WTC11 (cell line): ENCODE data around the gene CYP19A1. TPM values are rescaled to one million over a fixed set of nuclear protein-coding genes. Genes with fewer than 3 reads are reported as not detected.

Experiments used
- ATAC-seq: fragments of 200-7000 bp; cut with Tn5 transposase; 2 replicates; pipeline ENCODE4 v1.10.0; 2021; ENCODE audit warnings: mild to moderate bottlenecking, moderate library complexity
- CTCF ChIA-PET: fragments of 300-600 bp; sonication (Branson Sonifier 250); formaldehyde crosslinking; loops from one replicate; lab custom pipeline; 2021; ENCODE audit warnings: antibody characterized with exemption; lab: Charles Lee
- POLR2A ChIA-PET: fragments of 350-600 bp; sonication (Branson Sonifier 250); formaldehyde crosslinking; loops from one replicate; lab custom pipeline; 2021; ENCODE audit warnings: antibody characterized with exemption; lab: Charles Lee
- DNase-seq: peaks from one replicate; pipeline ENCODE4 v3.0.0; 2021; ENCODE audit warnings: low spot score
- H3K27ac Mint-ChIP-seq: 2 replicates; pipeline ENCODE4 v1.8.0; 2021; ENCODE audit warnings: mixed read lengths
- H3K27me3 Mint-ChIP-seq: 2 replicates; pipeline ENCODE4 v1.8.0; 2021; ENCODE audit warnings: low read depth, mild to moderate bottlenecking, moderate library complexity, mixed read lengths
- H3K36me3 Mint-ChIP-seq: 2 replicates; pipeline ENCODE4 v1.8.0; 2021; ENCODE audit warnings: mixed read lengths
- H3K4me1 Mint-ChIP-seq: 2 replicates; pipeline ENCODE4 v1.8.0; 2022; ENCODE audit warnings: mixed read lengths
- H3K4me3 Mint-ChIP-seq: 2 replicates; pipeline ENCODE4 v1.8.0; 2021; ENCODE audit warnings: mild to moderate bottlenecking, moderate library complexity, mixed read lengths
- H3K9me3 Mint-ChIP-seq: 2 replicates; pipeline ENCODE4 v1.8.0; 2021; ENCODE audit warnings: mixed read lengths
- ATF1 ChIP-seq: sonication (generic); formaldehyde crosslinking; IDR thresholded peaks from 2 replicates; pipeline ENCODE4 v1.8.1; 2023; ENCODE audit warnings: mild to moderate bottlenecking, moderate library complexity, missing genetic modification reagents
- ATF3 ChIP-seq: sonication (generic); formaldehyde crosslinking; conservative IDR thresholded peaks from 2 replicates; pipeline ENCODE4 v1.8.1; 2022; ENCODE audit warnings: mild to moderate bottlenecking, missing genetic modification reagents
- ESRRA ChIP-seq: sonication (generic); formaldehyde crosslinking; IDR thresholded peaks from 2 replicates; pipeline ENCODE4 v1.8.1; 2022; ENCODE audit warnings: mild to moderate bottlenecking, missing genetic modification reagents, borderline replicate concordance
- FOXP4 ChIP-seq: sonication (generic); formaldehyde crosslinking; IDR thresholded peaks from 2 replicates; pipeline ENCODE4 v1.8.0; 2022; ENCODE audit warnings: mild to moderate bottlenecking, missing genetic modification reagents
- GABPB1 ChIP-seq: sonication (generic); formaldehyde crosslinking; IDR thresholded peaks from 2 replicates; pipeline ENCODE4 v1.8.1; 2023; ENCODE audit warnings: mild to moderate bottlenecking, missing genetic modification reagents
- IRF2 ChIP-seq: sonication (generic); formaldehyde crosslinking; IDR thresholded peaks from 2 replicates; pipeline ENCODE4 v1.8.0; 2022; ENCODE audit warnings: low read depth, missing genetic modification reagents, borderline replicate concordance
- JUN ChIP-seq: sonication (generic); formaldehyde crosslinking; IDR thresholded peaks from 2 replicates; pipeline ENCODE4 v1.8.0; 2023; ENCODE audit warnings: mild to moderate bottlenecking, missing genetic modification reagents
- KAT7 ChIP-seq: sonication (generic); formaldehyde crosslinking; IDR thresholded peaks from 2 replicates; pipeline ENCODE4 v1.8.1; 2023; ENCODE audit warnings: missing genetic modification reagents, mild to moderate bottlenecking, borderline replicate concordance
- PRRX2 ChIP-seq: fragments of 250-450 bp; sonication (Bioruptor Pico); IDR thresholded peaks from 2 replicates; pipeline ENCODE4 v1.8.0; 2021; ENCODE audit warnings: mild to moderate bottlenecking
- RELA ChIP-seq: sonication (generic); formaldehyde crosslinking; IDR thresholded peaks from 2 replicates; pipeline ENCODE4 v1.8.1; 2022; ENCODE audit warnings: missing genetic modification reagents, mild to moderate bottlenecking, borderline replicate concordance
- SMAD4 ChIP-seq: sonication (generic); formaldehyde crosslinking; IDR thresholded peaks from 2 replicates; pipeline ENCODE4 v1.8.0; 2022; ENCODE audit warnings: mild to moderate bottlenecking, missing genetic modification reagents
- ZBTB21 ChIP-seq: sonication (generic); formaldehyde crosslinking; IDR thresholded peaks from 2 replicates; pipeline ENCODE4 v1.8.1; 2023; ENCODE audit warnings: mild to moderate bottlenecking, missing genetic modification reagents, borderline replicate concordance
- ZNF232 ChIP-seq: sonication (generic); formaldehyde crosslinking; IDR thresholded peaks from 2 replicates; pipeline ENCODE4 v1.8.0; 2022; ENCODE audit warnings: mild to moderate bottlenecking, missing genetic modification reagents
- ZNF317 ChIP-seq: sonication (generic); formaldehyde crosslinking; IDR thresholded peaks from 2 replicates; pipeline ENCODE4 v1.8.1; 2023; ENCODE audit warnings: low read depth, mild to moderate bottlenecking, moderate library complexity, missing genetic modification reagents, borderline replicate concordance
- ZNF423 ChIP-seq: fragments of 250-450 bp; sonication (Bioruptor Pico); IDR thresholded peaks from 2 replicates; pipeline ENCODE4 v2.1.2; 2022; ENCODE audit warnings: mild to moderate bottlenecking, moderate library complexity
- ZNF532 ChIP-seq: fragments of 250-450 bp; sonication (Bioruptor Pico); IDR thresholded peaks from 2 replicates; pipeline ENCODE4 v1.9.0; 2021; ENCODE audit warnings: mild to moderate bottlenecking, borderline replicate concordance
- ZNF671 ChIP-seq: fragments of 250-450 bp; sonication (Bioruptor Pico); IDR thresholded peaks from 2 replicates; pipeline ENCODE4 v1.8.0; 2021; ENCODE audit warnings: mild to moderate bottlenecking
- total RNA-seq: library from RNA; stranded (reverse); gene quantifications from 3 replicates; pipeline ENCODE4 v1.2.3, GENCODE V29; 2021
- TF ChIP-seq, protein P1 (sequence below): fragments of 250-450 bp; sonication (Bioruptor Pico); IDR thresholded peaks from 2 replicates; pipeline ENCODE4 v1.9.0; 2021; ENCODE audit warnings: mild to moderate bottlenecking
- TF ChIP-seq, protein P2 (sequence below): sonication (generic); formaldehyde crosslinking; IDR thresholded peaks from 2 replicates; pipeline ENCODE4 v1.8.1; 2023; ENCODE audit warnings: mild to moderate bottlenecking, moderate library complexity, missing genetic modification reagents
- TF ChIP-seq, protein P3 (sequence below): sonication (generic); formaldehyde crosslinking; IDR thresholded peaks from 2 replicates; pipeline ENCODE4 v1.8.1; 2023; ENCODE audit warnings: mild to moderate bottlenecking, missing genetic modification reagents, moderate library complexity

CYP19A1 gene
- total RNA-seq, 1 experiment from 2014 or later, result not detected

DNA sequence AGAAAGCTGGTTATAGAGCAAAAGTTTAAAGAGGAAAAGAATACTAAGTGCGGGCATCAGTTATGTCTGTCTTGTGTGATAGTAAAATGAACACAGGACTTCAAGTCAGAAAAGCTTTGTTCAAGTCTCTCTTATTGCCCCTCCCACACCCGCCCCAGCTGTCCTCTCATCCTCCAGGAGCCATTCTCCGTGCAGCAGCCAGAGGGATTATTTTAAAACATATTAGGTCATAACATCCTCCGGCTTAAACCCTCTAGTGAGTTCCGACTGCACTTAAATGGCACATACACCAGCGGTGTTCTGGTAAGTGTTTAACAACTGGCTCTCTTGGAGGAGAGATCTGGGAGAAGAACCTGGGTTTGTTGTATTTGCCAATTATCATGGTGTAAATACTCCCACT lies 138.9 kb downstream of the CYP19A1 start (continued):
- TF ChIP-seq ZNF532 (CRISPR knock-in tag) (no peak), FOXP4 (no peak), ZNF423 (CRISPR knock-in tag) (no peak), SMAD4 (CRISPR knock-in tag) (no peak)

DNA sequence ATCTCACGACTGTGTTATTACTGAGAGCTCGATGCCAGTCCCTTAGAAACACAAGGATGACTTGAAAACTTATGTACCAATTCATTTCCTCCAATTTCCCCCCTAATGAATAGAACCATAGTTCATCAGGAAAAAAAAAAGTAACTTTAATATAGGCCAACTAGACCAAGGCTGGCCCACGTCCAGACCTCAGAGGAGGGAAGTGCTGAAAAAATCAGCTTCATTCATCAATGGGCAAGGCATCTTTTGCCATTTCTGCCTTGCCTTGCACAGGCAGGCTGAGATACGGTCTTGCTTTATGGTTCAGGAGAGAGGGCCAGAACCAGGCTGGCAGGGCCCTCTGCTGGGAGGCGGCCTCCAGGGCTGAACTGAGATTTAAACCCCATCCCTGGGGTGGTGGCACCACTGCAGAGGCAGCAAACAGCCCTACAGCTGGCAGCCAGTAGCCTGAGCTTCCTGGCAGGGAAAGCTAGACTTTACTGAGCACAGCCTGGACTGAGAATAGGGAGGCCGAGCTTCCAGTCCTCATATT lies 139.6 kb downstream of the CYP19A1 start:
- no peaks in the 10 kb centered on the region for H3K36me3 Mint-ChIP-seq
- H3K27me3 Mint-ChIP-seq, result no peaks in the 10 kb centered on the region
- no peaks in the 10 kb centered on the region for H3K4me1 Mint-ChIP-seq
- no peaks in the 10 kb centered on the region for H3K9me3 Mint-ChIP-seq
- peak; percentile 65 for ATAC-seq
- no peak overlapping the region for H3K27ac Mint-ChIP-seq
- TF ChIP-seq IRF2 (CRISPR knock-in tag) (no peak), KAT7 (CRISPR knock-in tag) (no peak), PRRX2 (no peak), ZNF232 (no peak), GABPB1 (no peak), ZNF317 (CRISPR knock-in tag) (no peak), ZNF671 (CRISPR knock-in tag) (no peak), JUN (CRISPR knock-in tag) (no peak), RELA (CRISPR knock-in tag) (no peak)
- TF ChIP-seq, protein P1, sequence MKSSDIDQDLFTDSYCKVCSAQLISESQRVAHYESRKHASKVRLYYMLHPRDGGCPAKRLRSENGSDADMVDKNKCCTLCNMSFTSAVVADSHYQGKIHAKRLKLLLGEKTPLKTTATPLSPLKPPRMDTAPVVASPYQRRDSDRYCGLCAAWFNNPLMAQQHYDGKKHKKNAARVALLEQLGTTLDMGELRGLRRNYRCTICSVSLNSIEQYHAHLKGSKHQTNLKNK (CRISPR knock-in tag), result no peak
- TF ChIP-seq, protein P2, sequence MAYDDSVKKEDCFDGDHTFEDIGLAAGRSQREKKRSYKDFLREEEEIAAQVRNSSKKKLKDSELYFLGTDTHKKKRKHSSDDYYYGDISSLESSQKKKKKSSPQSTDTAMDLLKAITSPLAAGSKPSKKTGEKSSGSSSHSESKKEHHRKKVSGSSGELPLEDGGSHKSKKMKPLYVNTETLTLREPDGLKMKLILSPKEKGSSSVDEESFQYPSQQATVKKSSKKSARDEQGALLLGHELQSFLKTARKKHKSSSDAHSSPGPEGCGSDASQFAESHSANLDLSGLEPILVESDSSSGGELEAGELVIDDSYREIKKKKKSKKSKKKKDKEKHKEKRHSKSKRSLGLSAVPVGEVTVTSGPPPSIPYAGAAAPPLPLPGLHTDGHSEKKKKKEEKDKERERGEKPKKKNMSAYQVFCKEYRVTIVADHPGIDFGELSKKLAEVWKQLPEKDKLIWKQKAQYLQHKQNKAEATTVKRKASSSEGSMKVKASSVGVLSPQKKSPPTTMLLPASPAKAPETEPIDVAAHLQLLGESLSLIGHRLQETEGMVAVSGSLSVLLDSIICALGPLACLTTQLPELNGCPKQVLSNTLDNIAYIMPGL, result no peak
- TF ChIP-seq, all 79 proteins: peak for 0
- no peak for DNase-seq
- no peak overlapping the region for H3K4me3 Mint-ChIP-seq
- CTCF ChIA-PET, result interaction anchor here (1.4 to 2.9 kb wide), 4 partner anchors 9 to 66 kb away, joined by 3 to 16 read pairs (median 10); no protein-coding TSS in a partner anchor
- POLR2A ChIA-PET, result no interaction called here

GRCh38 chr15:51195459-51195858 lies 142.9 kb downstream of the CYP19A1 start:
- CTCF ChIA-PET, result no interaction called here
- TF ChIP-seq ESRRA (CRISPR knock-in tag) (no peak), ATF1 (CRISPR knock-in tag) (no peak), ATF3 (no peak), ZBTB21 (no peak)
- TF ChIP-seq, protein P3, sequence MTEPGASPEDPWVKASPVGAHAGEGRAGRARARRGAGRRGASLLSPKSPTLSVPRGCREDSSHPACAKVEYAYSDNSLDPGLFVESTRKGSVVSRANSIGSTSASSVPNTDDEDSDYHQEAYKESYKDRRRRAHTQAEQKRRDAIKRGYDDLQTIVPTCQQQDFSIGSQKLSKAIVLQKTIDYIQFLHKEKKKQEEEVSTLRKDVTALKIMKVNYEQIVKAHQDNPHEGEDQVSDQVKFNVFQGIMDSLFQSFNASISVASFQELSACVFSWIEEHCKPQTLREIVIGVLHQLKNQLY (CRISPR knock-in tag), result no peak
- TF ChIP-seq, all 79 proteins: peak for 0
- POLR2A ChIA-PET, result no interaction called here
- ATAC-seq (no peak), DNase-seq (no peak)
- Mint-ChIP-seq H3K27ac (no peak overlapping the region), H3K9me3 (no peaks in the 10 kb centered on the region), H3K4me3 (no peak overlapping the region), H3K27me3 (no peaks in the 10 kb centered on the region; the same call in 1 of the 2 replicates), H3K36me3 (no peaks in the 10 kb centered on the region), H3K4me1 (peaks cover 20% of the 10 kb centered on the region)
